Right ventricle myocardium inferior (tissue), 1 donor: ENCODE results near the gene PRSS27. TPM values are rescaled to one million over a fixed set of nuclear protein-coding genes. Genes with fewer than 3 reads are reported as not detected.
"Not testable (repeated sequence)": the region's sequence is repeated elsewhere in the genome, so short reads cannot be mapped to it uniquely, and the experiment has no call there.

Source experiments
- ATAC-seq: fragments of 200-7000 bp; cut with Tn5 transposase; one replicate; pipeline ENCODE4 v1.9.1; 2020; ENCODE audit warnings: mild to moderate bottlenecking, moderate library complexity
- DNase-seq: peaks from one replicate; pipeline ENCODE4 v3.0.0; 2021; ENCODE audit errors: missing footprints
- intact Hi-C: fragments of 100-400 bp; cut with DNase I; formaldehyde crosslinking; loops from one replicate; pipeline ENCODE4 v1.11.0; 2022
- total RNA-seq: library from RNA; stranded (reverse); fragmentation: NEBNext Ultra II Directional; extraction: Animal tissue kit (Norgen Biotek cat#: 25700); gene quantifications from one replicate; pipeline ENCODE4 v1.2.1, GENCODE V29; 2021
- donor health status: DM: no; HTN: yes; CAD: no; lungs with severe emphysema.

Gene PRSS27
- total RNA-seq, 1 donor from 2014 or later = 0.30 TPM

DNA sequence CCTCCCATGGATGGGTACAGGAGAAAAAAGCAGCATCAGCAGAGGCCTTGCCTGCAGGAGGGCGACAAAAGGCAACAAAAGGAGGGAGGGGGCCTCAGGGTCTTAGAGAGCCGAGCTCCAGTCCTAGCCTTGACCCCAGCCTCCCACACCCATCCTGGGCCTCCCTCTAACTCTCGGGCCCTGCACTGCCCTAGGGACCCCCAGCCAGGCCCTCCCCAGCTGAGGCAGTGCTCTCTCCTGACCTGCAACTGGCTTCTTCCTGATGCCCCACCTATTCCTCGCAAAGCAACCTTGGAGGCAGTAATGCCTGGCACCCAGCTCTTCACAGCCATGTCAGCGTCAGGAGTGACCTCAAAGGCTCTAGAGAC, 17.2 kb upstream of the PRSS27 start:
- ATAC-seq (no peak), DNase-seq (no peak)
- intact Hi-C loops = no loop called here

DNA sequence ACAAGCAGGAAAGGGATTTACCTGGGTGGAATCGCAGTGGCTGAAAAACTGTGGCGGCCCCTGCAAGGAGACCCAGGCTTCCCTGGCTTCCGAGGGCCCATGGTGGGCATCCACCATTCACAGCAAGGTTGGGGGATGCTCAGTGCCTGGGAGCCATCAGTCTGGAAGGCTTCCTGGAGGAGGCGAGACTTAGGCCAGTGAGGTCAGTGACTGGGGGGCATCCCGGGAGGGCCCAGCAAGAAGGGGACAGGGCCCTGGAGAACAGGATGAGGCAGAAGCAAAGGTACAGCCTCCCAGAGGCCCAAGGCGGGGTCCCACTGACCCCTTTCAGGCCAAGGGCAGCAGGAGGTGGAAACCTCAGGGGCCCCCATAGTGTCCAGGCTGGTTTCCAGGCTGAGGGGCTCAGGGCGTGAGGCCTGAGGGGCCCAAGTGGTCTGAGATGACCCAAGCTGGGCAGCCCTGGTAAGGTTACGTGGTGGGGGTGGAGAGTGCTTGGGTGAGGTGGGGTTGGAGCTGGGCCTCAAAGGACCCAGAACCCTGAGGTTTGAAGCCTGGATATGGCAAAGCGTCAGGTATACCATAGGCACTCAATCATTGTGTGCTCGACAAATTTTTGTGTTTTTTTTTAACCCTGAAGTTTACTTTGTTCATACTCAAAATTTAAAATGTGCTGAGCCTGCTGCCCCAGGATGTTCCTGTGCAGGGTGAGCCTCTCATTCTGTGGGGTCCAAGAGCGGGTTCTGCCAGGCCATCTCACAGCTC, 16.6 kb upstream of the PRSS27 start:
- intact Hi-C loops = no loop called here
- DNase-seq = no peak
- ATAC-seq = no peak

DNA sequence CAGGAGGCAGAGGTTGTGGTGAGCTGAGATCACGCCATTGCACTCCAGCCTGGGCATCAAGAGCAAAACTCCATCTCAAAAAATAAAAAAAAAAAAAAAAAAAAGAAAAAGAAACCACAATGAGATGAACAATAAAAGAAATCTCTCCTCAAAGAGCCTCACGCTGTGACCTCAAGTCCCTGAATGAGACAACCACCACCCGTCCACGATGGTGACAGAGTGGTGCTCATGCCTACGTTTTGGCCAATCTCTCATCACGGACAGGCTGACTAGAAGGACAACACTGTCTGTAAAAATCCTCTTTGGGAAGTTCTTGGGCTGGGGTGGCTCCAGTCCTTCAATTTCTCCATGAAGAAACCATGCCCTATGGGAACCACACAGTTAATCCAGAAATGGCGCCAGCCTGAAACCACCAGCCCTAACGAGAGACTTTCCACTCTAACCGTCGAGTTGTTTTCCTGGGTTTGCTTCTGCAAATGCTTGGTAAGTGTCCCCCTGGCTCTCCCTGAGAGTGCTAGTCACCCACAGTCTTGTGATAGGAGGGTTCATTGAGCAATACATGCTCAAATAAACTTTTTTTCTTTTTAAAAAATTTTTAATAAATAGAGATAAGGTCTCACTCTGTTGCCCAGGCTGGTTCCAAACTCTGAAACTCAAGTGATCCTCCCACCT, 15.0 kb upstream of the PRSS27 start:
- DNase-seq (no peak), ATAC-seq (no peak)
- intact Hi-C loops = no loop called here

DNA sequence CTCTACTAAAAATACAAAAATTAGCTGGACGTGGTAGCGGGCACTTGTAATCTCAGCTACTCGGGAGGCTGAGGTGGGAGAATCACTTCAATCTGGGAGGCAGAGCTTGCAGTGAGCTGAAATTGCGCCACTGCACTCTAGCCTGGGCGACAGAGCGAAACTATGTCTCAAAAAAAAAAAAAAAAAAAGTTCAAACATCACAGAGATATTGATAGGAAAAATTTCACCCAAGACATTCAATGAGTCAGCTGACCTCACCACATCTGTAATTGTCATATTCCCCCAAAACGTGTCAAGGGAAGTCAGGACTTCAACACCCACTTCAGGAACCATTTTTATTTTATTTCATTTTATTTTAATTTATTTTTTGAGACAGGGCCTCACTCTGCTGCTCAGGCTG, 8.0 kb upstream of the PRSS27 start:
- ATAC-seq (no peak), DNase-seq (no peak)
- intact Hi-C loops = no loop called here

DNA sequence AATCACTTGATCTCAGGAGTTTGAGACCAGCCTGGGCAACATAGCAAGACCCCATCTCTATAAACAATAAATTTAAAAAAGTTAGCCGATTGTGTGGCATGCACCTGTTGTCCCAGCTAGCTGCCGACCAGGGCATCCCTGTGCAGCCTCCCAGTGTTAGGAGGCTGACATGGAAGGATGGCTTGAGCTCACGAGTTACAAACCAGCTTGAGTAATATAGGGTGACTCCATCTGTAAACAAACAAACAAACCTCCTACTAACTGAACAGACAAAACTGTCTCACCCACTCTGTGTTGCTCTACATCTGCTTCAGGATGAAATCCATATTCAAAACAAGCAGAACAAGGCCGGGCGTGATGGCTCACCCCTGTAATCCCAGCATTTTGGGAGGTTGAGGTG, 6.9 kb upstream of the PRSS27 start:
- no peak for ATAC-seq
- DNase-seq = no peak

DNA sequence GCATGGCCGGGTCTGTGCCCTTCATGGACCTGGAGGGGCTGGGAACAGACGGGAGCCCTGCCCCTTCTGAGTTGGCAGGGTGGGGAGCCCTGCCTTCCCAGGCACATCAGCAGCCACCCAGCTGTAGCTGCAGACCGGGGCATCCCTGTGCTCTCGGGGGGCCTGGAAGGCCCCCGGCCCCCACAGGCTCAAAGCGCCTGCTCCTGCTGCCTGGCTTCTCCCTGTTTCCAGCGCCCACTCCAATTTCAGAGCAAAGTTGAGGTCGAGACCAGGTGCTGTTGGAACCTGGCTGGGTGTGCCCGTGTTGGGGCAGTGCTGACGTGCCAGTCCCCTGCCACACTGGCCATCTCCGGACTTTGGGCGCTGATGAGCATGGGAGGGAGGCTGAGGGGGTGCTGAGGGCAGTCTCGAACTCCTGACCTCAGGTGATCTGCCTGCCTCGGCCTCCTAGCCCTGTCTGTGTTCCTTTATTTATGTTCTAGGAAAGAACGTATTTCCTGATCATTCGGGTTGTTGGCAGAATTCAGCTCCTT, 4.9 kb upstream of the PRSS27 start:
- ATAC-seq (no peak), DNase-seq (no peak)
- intact Hi-C loops = no loop called here

More for the DNA sequence above, 6.9 kb upstream of the PRSS27 start:
- intact Hi-C loops = no loop called here

DNA sequence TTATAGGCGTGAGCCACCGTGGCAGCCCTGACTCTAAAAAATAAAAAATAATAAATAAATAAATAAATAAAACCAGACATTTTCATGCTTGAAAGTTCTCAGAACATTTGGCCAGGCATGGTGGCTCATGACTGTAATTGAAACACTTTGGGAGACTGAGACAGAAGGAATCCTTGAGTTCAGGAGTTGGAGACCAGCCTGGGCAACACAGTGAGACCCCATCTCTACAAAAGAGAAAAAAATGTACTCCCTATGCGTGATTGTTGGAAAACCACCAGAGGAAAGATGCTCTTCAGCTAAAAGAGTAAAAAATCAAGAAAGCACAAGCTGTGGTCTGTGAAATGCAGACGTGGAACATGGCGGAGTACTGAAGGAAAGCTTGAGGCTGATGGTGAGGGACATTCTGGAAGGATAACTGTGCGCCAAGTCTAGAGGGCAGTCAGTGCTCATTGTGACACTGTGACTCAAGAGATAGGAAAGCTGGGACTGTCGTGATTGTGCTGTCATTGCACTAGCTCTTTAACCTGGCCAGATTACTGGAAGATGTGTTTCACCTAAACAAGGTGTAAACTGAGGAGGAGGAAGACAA, 4.2 kb upstream of the PRSS27 start:
- no peak for DNase-seq
- no peak for ATAC-seq
- intact Hi-C loops = no loop called here

DNA sequence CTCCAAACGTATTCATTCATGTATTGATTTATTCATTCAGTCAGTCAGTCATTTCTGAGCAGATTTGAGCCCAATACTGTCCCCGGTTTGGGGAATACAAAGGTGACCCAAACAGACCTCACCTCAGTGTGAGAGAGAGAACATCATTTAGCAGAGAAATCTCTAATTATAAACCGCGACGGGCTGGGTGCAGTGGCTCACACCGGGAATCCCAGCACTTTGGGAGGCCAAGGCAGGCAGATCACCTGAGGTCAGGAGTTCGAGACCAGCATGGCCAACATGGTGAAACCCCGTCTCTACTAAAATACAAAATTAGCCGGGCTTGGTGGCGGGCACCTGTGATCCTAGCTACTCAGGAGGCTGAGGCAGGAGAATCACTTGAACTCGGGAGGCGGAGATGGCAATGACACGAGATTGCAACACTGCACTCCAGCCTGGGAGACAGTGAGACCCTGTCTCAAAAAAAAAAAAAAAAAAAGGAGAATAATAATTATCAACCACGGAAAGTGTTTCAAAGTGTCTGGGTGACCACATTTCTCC, 1.7 kb upstream of the PRSS27 start:
- intact Hi-C loops, DNase-seq, ATAC-seq: not testable (repeated sequence)

DNA sequence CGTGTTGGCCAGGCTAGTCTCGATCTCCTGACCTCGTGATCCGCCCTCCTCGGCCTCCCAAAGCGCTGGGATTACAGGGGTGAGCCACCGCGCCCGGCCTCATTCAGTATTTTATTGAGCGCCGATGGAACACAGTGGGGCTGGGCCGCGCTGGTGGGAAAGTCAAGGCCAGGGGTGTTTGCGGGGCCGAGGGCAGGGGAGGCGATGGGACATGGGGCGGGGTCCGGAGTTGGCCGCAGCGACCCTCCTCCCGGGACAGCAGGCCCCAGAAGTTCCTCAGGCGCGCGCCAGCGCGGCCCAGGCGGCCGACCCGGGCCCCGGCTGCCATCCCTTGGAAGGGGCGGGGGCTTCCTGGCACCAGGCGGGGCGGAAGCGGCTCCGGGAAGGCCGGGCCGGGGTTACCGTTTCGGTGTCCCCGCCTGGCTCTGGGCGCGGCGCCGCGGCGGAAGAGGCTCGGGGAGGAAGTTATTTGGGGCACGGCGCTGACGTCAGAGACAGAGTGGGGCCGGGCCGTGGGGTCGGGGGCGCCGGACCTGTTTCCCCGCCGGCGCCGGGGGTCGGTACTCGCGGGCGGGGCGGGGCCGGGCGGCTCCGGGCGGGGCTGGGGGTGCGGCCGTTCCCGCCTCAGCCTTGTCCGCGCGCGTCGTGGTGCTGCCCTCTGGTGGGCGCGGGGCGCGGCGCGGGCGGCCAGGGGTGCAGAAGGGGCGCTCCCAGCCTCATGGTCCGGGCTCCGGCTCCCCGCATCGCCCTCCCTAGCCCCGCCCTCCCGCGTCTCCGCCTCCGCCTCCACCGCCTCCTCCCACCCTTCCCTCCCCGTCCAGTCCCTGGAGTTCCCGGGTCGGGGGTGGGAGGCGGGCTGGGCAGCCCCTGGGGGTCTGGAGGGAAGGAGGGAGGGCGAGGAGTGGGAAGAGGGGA, 952 bp upstream of the PRSS27 start:
- ATAC-seq = peak; percentile 93
- intact Hi-C loops = no loop called here
- DNase-seq = peak; percentile 92

DNA sequence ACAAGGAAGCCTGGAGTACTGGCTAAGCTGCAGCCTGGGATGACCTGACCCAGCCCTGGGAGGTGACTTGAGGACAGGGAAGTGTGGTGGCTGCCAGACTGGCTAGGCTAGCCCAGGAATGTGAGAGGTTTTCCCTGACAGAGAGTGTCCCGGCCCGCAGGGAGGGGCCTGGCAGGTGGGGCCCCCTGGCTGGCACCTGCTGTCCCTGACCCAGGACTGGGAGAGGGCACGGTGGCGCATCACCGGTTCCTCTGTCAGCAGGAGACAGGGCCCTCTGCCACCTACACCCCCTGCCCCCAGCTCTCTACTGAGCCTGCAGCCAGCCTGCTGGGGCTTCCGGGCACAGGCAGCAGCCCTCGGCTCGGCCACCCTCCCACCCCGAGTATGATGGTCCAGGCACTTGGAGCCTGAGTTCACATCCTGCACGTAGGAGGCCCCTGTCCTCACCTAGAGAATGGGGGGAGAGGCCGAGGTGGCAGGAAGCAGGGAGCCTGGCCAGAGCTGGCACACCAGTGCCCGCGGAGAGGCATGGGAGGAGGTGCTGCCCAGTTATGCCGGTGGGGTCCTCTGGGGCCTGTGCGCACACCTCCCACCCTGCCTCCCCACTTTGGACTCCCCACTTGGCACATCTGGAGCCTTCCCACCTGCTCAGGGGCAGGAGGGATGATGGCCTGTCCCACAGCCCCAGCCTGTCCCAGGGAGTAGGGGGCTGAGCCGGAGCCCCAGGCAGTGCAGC, 528 bp downstream of the PRSS27 start:
- ATAC-seq = peak; percentile 51
- no peak for DNase-seq
- intact Hi-C loops = no loop called here

DNA sequence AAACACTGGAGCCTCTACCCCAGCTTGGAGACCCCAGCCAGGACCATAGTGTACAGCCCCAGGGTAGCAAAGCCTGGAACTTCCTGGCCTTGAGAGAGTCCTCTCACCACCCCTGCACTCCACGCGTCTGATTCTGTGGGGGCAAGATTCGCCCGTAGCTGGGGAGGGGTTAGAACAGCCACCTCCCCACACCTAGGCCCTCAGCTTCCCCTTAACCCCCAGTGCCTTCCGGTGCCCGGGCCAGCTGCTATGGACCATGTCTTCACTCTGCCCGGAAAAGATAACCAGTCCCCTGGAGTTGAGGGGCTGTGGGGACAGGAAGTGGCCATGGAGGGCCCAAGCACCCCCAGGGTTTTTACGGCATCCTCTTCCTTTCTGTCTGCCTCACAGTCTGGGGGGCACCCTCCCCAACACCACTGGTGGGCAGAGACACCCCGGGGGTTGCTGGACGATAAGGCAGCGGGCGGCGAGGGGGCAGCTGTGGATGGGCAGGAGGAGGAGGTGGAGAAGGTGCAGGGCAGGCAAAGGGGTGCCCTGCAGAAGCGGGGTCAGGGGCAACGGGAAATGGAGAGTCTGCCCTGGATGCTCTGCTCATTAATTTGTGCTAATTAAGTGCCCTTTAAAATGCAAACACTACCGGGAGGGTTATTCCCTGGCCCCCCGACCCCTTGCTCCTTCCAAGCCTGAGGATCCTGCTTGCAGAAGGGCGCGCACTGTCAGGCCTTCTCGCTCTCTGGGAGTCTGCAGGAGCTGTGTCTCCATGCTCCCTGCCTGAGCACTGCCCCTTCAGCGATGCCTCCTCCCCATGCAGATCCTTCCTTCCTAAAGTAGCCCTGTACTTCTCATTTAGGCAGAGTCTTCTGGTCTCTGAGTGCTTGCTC, 2.4 kb downstream of the PRSS27 start:
- intact Hi-C loops = no loop called here
- DNase-seq = no peak
- no peak for ATAC-seq

DNA sequence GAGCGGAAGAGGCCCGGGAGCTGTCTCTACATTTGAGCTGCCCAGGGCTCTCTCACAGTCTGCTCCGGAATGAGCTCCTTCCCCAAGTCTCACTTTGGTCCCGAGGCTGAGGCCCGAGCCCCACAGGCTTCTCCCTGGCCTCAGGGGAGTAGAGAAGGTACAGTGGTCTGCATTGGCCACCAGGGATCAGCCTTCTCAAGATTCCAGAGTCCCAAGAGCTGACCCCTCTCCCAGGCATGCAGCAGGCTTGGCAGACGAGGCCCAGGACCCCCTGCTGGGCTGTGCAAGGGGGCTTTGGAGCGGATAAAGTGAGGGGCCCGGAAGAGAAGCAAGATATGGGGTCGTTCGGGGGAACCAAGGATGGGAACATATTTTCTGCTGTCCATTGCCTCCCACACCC, 3.1 kb downstream of the PRSS27 start:
- ATAC-seq (no peak), DNase-seq (no peak)
- intact Hi-C loops = no loop called here

DNA sequence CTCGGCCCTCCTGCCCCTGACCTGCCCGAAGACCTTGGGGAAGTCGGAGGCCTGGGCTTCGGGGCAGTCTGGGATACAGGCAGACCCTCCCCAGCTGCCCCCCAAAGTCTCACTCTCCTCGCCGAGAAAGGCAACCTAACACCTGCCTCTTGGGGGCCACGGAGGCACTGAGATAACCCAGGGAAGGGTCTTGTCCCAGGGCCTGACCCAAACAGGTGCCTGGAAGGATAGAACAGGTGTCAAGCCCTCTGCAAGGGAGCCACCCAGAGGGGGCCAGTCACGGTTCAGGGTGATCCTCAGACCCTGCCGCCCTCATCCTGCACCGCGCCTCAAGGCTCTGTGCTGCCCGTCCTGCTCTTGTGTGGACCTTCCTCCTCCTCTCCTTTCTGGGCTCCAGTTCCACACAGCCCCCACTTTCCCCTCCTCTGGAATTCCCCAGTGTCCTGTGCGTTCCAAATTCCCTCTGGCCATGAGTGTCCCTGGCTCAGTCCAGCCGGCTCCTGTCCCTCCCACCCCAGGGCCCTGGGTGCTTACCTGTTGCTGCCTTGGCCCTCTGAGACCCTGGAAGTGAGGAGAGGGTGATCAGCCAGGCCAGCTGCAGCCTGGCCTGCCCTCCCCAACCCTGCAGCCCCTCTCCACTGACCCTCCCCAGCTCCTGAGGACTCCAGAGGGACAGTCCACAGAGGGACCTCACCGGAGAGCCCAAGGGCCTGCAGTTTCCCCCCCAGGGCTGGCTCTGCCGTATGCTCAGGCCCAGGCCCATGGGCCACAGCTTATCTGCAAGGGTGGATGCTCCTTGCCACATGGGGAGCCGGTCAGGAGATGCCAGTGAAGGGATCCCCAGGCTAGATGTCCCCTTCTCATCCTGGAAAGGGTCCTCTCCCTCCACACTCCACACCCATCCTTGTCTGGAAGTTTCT, 3.8 kb downstream of the PRSS27 start:
- intact Hi-C loops = no loop called here
- ATAC-seq = no peak

DNA sequence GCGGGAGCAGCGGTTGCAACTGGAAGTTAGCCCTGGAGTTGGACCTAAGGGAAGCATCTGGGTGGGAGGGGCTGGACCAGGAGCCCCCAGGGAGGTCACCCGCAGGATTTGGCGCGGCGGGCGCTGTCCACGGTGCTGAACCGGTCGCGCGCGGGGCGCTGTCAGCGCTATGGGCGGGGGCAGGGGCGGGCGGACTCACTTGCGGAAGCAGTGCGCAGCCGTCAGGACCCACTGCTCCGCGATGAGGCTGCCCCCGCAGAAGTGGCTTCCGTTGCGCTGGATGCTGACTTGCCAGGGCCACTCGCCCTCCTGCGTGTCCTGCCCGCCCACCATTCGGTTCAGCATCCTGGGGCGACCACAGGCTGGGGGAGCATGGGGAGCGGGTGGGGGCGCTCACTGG, 4.5 kb downstream of the PRSS27 start:
- intact Hi-C loops = no loop called here
- DNase-seq (peak; percentile 80), ATAC-seq (peak; percentile 55)

More for the DNA sequence above, 3.8 kb downstream of the PRSS27 start:
- DNase-seq = no peak

DNA sequence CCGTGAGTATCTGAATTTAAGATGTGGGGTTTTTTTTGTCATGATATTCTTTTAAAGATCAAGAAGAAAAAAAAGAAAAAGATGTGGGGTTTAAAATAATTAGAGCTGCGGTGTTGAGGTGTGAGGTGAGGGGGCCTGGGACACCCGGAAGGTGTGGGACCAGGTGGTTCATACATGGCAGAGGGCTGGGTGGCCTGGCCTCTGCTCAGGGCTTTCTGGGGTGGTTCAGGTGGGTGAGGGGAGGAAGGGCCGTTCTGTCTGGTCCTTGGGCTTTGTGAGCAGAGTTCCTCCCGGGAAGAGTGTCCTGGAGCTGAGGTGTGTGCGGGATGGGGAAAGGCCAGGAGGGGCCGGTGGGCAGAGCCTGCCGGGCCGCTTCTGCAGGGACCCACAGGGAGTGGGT, 5.0 kb downstream of the PRSS27 start:
- ATAC-seq (no peak), DNase-seq (no peak)
- intact Hi-C loops = no loop called here
